ENCODE data around the gene SEC14L6. TPM values are rescaled to one million over a fixed set of nuclear protein-coding genes. Genes with fewer than 3 reads are reported as not detected.

The SEC14L6 gene
- total and polyA plus RNA-seq, 3 experiments from 2014 or later = 0.18 TPM; not detected in 2

DNA sequence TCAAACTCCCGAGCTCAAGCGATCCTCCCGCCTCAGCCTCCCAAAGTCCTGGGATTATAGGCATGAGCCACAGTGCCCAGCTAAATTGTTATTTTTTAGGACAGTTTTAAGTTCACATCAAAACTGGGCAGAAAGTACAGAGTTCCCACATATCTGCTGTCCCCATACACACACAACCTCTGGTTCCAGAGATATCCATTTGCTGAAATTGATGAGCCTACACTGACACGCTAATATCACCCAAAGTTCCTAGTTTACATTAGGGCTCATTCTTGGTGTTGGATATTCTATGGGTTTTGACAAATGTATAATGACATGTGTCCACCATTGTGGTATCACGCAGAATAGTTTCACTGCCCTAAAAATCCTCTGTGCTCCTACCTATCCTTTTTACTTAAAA is 38.3 kb downstream of the SEC14L6 start:
- no peaks in the 10 kb centered on the region for H3K27me3 ChIP-seq (ENCODE audit: insufficient read depth, low read length, poor library complexity, severe bottlenecking)
- ChIA-PET CTCF (no interaction called here), POLR2A (no interaction called here)
- no peaks in the 10 kb centered on the region for H3K4me1 ChIP-seq (ENCODE audit: insufficient read depth, low read length)
- Mint-ChIP-seq H3K4me3 (no peak overlapping the region), H3K27ac (no peak overlapping the region), H3K9me3 (peaks cover 0 to 2% (median 0%) of the 10 kb centered on the region in 5 donors), H3K4me1 (peaks cover 0 to 1% (median 0%) of the 10 kb centered on the region in 3 donors), H3K27me3 (peaks cover 25 to 26% of the 10 kb centered on the region in 2 donors), H3K36me3 (no peaks in the 10 kb centered on the region)
- no peak overlapping the region for H3K27ac ChIP-seq (ENCODE audit: low read depth, low read length)
- H3K9me3 ChIP-seq (ENCODE audit: low read length) = no peaks in the 10 kb centered on the region
- no peaks in the 10 kb centered on the region for H3K36me3 ChIP-seq (ENCODE audit: insufficient read depth, low read length)
- H3K4me3 ChIP-seq (ENCODE audit: low read length) = no peak overlapping the region
- no peak for DNase-seq

DNA sequence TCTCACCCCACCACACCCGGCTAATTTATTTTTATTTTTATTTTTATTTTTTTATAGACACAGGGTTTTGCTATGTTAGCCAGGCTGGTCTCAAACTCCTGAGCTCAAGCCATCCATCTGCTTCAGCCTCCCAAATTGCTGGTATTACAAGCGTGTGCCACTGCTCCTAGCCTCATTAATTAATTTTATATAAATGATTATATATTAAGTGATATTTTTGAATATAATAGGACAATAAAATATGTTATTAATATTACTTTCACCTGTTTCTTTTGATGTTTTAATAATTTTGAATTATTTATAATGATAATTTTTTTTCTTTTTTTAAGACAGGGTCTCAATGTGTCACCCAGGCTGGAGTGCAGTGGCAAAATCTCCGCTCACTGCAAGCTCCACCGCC is 38.9 kb downstream of the SEC14L6 start:
- Histone ChIP-seq H3K27ac (ENCODE audit: low read depth, low read length) (no peak overlapping the region), H3K9me3 (ENCODE audit: low read length) (no peaks in the 10 kb centered on the region), H3K36me3 (ENCODE audit: insufficient read depth, low read length) (no peaks in the 10 kb centered on the region), H3K4me1 (ENCODE audit: insufficient read depth, low read length) (no peaks in the 10 kb centered on the region), H3K27me3 (ENCODE audit: insufficient read depth, low read length, poor library complexity, severe bottlenecking) (no peaks in the 10 kb centered on the region), H3K4me3 (ENCODE audit: low read length) (no peak overlapping the region)
- no peak for DNase-seq
- Mint-ChIP-seq H3K27me3 (peaks cover 26 to 28% of the 10 kb centered on the region in 2 donors), H3K9me3 (peaks cover 0 to 2% (median 0%) of the 10 kb centered on the region in 5 donors), H3K4me3 (no peak overlapping the region), H3K27ac (no peak overlapping the region), H3K4me1 (peaks cover 0 to 1% (median 0%) of the 10 kb centered on the region in 3 donors), H3K36me3 (no peaks in the 10 kb centered on the region)
- ChIA-PET CTCF (no interaction called here), POLR2A (no interaction called here)

DNA sequence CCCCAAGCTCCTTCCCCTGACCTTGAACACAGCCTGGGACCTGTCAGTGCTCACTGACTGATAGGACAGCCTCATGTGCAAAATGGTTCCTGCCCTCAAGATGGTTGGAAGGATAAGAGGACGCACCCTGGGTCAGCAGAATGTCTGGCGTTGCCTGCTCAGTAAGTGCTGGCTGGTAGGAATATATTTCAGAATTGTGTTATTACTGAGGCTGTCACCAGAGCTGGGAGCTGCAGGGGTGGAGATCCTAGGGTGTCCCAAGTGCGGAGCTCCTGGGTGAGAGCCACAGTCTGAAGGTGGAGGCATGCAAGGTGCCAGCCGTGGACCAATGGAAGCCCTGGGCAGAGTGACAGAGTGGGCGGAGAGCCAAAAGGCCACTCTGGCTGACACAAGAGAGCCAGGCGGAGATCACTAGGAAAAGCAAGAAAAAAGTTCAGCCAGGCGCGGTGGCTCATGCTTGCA is 40.0 kb downstream of the SEC14L6 start:
- Mint-ChIP-seq H3K36me3 (no peaks in the 10 kb centered on the region), H3K27ac (peak overlapping the region in 1 of 8 donors; percentile 32), H3K27me3 (peaks cover 26 to 34% of the 10 kb centered on the region in 2 donors), H3K4me3 (no peak overlapping the region), H3K4me1 (peaks cover 0 to 1% (median 0%) of the 10 kb centered on the region in 3 donors), H3K9me3 (peaks cover 0 to 2% (median 0%) of the 10 kb centered on the region in 5 donors)
- H3K27ac ChIP-seq (ENCODE audit: low read depth, low read length) = no peak overlapping the region
- no peaks in the 10 kb centered on the region for H3K9me3 ChIP-seq (ENCODE audit: low read length)
- no peak overlapping the region for H3K4me3 ChIP-seq (ENCODE audit: low read length)
- no peaks in the 10 kb centered on the region for H3K4me1 ChIP-seq (ENCODE audit: insufficient read depth, low read length)
- no peaks in the 10 kb centered on the region for H3K27me3 ChIP-seq (ENCODE audit: insufficient read depth, low read length, poor library complexity, severe bottlenecking)
- no peaks in the 10 kb centered on the region for H3K36me3 ChIP-seq (ENCODE audit: insufficient read depth, low read length)
- ChIA-PET POLR2A (no interaction called here), CTCF (no interaction called here)
- DNase-seq = no peak

DNA sequence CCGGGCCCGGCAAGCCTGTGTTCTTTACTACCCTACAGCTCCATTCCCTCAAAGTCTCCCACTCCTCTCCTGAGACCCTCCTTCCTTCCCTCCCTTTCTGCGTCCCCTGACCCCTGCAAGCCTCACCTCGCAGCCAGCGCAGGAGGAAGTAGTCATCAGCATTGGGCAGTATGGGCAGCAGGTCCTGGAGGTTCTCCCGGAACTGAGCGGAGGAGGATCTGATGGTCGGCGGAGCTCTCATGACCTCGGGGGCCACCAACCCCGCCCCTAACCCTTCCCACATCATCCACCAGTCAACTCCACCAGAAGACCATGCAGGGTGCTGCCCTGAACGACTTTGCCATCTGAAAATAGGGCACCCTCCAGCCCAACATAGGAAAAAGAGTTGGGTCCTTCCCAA is 43.0 kb downstream of the SEC14L6 start:
- no peaks in the 10 kb centered on the region for H3K4me1 ChIP-seq (ENCODE audit: insufficient read depth, low read length)
- Mint-ChIP-seq H3K27ac (no peak overlapping the region), H3K4me3 (no peak overlapping the region), H3K36me3 (no peaks in the 10 kb centered on the region), H3K4me1 (peaks cover 0 to 1% (median 0%) of the 10 kb centered on the region in 3 donors), H3K9me3 (peaks cover 0 to 2% (median 0%) of the 10 kb centered on the region in 5 donors), H3K27me3 (peaks cover 21 to 43% of the 10 kb centered on the region in 2 donors)
- no peak overlapping the region for H3K27ac ChIP-seq (ENCODE audit: low read depth, low read length)
- no peak for DNase-seq
- CTCF ChIA-PET = no interaction called here
- H3K9me3 ChIP-seq (ENCODE audit: low read length) = no peaks in the 10 kb centered on the region
- POLR2A ChIA-PET = no interaction called here
- no peaks in the 10 kb centered on the region for H3K27me3 ChIP-seq (ENCODE audit: insufficient read depth, low read length, poor library complexity, severe bottlenecking)
- no peak overlapping the region for H3K4me3 ChIP-seq (ENCODE audit: low read length)
- H3K36me3 ChIP-seq (ENCODE audit: insufficient read depth, low read length) = no peaks in the 10 kb centered on the region

DNA sequence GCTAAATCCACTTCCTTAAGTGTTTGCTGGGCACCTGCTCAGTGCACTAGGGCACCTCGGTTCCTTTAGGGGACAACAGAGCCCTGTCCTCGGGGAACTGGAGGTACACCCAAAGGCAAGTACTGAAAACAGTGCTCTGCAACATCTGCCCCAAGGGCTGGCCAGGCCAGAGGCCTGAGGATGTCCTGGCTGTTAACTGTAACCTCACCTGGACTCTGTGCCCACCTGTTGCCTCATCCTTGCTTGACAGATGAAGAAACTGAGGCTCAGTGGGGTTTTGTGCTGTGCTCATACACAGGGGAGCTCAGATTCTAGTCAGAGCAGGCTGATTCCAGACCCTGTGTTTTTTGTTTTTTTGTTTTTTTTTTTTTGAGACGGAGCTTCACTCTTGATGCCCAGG is 43.6 kb downstream of the SEC14L6 start:
- Mint-ChIP-seq H3K27me3 (peaks cover 21 to 46% of the 10 kb centered on the region in 2 donors), H3K4me3 (no peak overlapping the region), H3K36me3 (no peaks in the 10 kb centered on the region), H3K4me1 (peaks cover 0 to 1% (median 0%) of the 10 kb centered on the region in 3 donors), H3K27ac (no peak overlapping the region), H3K9me3 (peaks cover 0 to 2% (median 0%) of the 10 kb centered on the region in 5 donors)
- Histone ChIP-seq H3K36me3 (ENCODE audit: insufficient read depth, low read length) (no peaks in the 10 kb centered on the region), H3K27ac (ENCODE audit: low read depth, low read length) (no peak overlapping the region), H3K27me3 (ENCODE audit: insufficient read depth, low read length, poor library complexity, severe bottlenecking) (no peaks in the 10 kb centered on the region), H3K4me3 (ENCODE audit: low read length) (no peak overlapping the region), H3K4me1 (ENCODE audit: insufficient read depth, low read length) (no peaks in the 10 kb centered on the region), H3K9me3 (ENCODE audit: low read length) (no peaks in the 10 kb centered on the region)
- POLR2A ChIA-PET = no interaction called here
- CTCF ChIA-PET = no interaction called here
- no peak for DNase-seq

DNA sequence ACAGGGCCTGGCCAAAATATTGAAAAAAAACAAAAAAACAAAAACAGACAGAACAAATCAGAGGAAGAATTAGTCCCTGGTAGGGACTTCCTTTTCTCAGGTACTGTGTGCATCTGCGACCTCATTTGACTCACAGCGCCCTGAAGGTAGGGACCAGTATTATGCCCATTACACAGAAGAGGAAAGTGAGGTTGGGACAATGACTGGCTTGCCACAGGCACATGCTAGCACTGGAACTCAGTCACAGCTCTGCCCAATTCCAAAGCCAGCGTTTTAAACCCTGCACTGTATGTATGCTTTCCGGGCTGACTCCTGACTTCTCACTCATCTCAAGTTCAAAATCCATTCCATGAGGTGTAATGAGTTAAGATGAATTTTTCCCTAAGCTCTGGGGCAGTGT is 44.4 kb downstream of the SEC14L6 start:
- Mint-ChIP-seq H3K27ac (no peak overlapping the region), H3K36me3 (no peaks in the 10 kb centered on the region), H3K9me3 (peaks cover 0 to 2% (median 0%) of the 10 kb centered on the region in 5 donors), H3K4me1 (peaks cover 0 to 1% (median 0%) of the 10 kb centered on the region in 3 donors), H3K4me3 (no peak overlapping the region), H3K27me3 (peaks cover 20 to 45% of the 10 kb centered on the region in 2 donors)
- Histone ChIP-seq H3K4me1 (ENCODE audit: insufficient read depth, low read length) (no peaks in the 10 kb centered on the region), H3K9me3 (ENCODE audit: low read length) (no peaks in the 10 kb centered on the region), H3K36me3 (ENCODE audit: insufficient read depth, low read length) (no peaks in the 10 kb centered on the region), H3K4me3 (ENCODE audit: low read length) (no peak overlapping the region), H3K27ac (ENCODE audit: low read depth, low read length) (no peak overlapping the region), H3K27me3 (ENCODE audit: insufficient read depth, low read length, poor library complexity, severe bottlenecking) (no peaks in the 10 kb centered on the region)
- POLR2A ChIA-PET = no interaction called here
- CTCF ChIA-PET = no interaction called here
- DNase-seq = no peak

DNA sequence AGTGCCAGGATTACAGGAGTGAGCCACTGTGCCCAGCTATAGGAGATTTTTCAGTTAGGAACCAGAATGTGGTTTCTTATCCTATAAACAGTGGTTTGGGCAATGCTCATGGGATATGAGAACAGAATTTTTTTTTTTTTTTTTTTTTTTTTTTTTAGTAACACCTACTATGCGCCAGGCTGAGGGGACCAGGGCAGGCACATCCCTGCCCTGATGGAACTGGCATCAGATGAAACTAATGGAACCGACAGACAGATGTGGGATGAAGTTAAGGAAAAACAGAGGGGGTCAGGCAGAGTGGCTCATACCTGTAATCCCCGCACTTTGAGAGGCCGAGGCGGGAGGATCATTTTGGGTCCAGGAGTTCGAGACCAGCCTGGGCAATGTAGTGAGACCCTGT is 45.9 kb downstream of the SEC14L6 start:
- Mint-ChIP-seq H3K4me1 (peaks cover 0 to 1% (median 0%) of the 10 kb centered on the region in 3 donors), H3K9me3 (no peaks in the 10 kb centered on the region), H3K36me3 (no peaks in the 10 kb centered on the region), H3K27me3 (peaks cover 12 to 36% of the 10 kb centered on the region in 2 donors), H3K4me3 (no peak overlapping the region), H3K27ac (no peak overlapping the region)
- H3K4me3 ChIP-seq (ENCODE audit: low read length) = no peak overlapping the region
- ChIA-PET CTCF (no interaction called here), POLR2A (no interaction called here)
- H3K36me3 ChIP-seq (ENCODE audit: insufficient read depth, low read length) = no peaks in the 10 kb centered on the region
- no peak overlapping the region for H3K27ac ChIP-seq (ENCODE audit: low read depth, low read length)
- H3K27me3 ChIP-seq (ENCODE audit: insufficient read depth, low read length, poor library complexity, severe bottlenecking) = no peaks in the 10 kb centered on the region
- no peak for DNase-seq
- no peaks in the 10 kb centered on the region for H3K4me1 ChIP-seq (ENCODE audit: insufficient read depth, low read length)
- H3K9me3 ChIP-seq (ENCODE audit: low read length) = no peaks in the 10 kb centered on the region

DNA sequence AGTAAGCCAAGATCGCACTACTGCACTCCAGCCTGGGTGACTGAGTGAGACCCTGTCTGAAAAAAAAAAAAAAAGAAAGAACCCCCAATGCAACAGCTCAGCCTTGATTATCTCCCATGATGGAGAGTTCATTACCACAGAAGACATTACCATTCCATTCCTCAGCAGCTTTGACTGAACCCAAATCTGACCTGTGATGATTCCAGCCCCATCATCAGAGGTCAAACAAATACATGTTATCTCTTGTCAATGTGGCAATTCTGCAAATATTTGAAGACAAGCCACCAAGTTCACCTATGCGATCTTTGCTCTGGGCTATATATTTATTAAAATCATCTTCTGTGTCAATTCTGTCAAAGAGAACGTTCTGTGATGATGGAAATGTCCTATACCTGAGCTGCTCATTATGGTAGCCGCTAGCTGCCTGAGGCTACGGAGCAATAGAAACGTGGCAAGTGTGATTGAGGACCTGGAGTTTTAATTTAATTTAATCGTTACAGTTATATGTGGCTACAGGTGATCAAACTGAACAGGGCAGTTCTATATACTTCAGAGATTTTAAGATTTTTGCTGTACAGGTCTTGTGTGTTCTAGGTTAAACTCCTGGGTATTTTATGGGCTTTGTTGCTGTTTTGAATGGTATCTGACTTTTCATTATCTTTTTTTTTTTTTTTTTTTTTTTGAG is 48.9 kb downstream of the SEC14L6 start:
- no peaks in the 10 kb centered on the region for H3K9me3 ChIP-seq (ENCODE audit: low read length)
- Mint-ChIP-seq H3K27ac (peak overlapping the region in 1 of 8 donors; percentile 47), H3K9me3 (no peaks in the 10 kb centered on the region), H3K4me1 (no peaks in the 10 kb centered on the region), H3K27me3 (peaks cover 4 to 30% of the 10 kb centered on the region in 2 donors), H3K36me3 (peaks cover 0 to 3% (median 0%) of the 10 kb centered on the region in 3 donors), H3K4me3 (no peak overlapping the region)
- POLR2A ChIA-PET = no interaction called here
- no peak overlapping the region for H3K27ac ChIP-seq (ENCODE audit: low read depth, low read length)
- no peaks in the 10 kb centered on the region for H3K27me3 ChIP-seq (ENCODE audit: insufficient read depth, low read length, poor library complexity, severe bottlenecking)
- no peak for DNase-seq
- CTCF ChIA-PET = interaction anchor here (0.6 to 0.9 kb wide), 2 partner anchors 14 to 1239 kb away, joined by 3 read pairs; no protein-coding TSS in a partner anchor
- no peaks in the 10 kb centered on the region for H3K4me1 ChIP-seq (ENCODE audit: insufficient read depth, low read length)
- H3K36me3 ChIP-seq (ENCODE audit: insufficient read depth, low read length) = no peaks in the 10 kb centered on the region
- no peak overlapping the region for H3K4me3 ChIP-seq (ENCODE audit: low read length)
